Measurements from ENCODE around the gene KLHL40. TPM values are rescaled to one million over a fixed set of nuclear protein-coding genes. Genes with fewer than 3 reads are reported as not detected.

Gene KLHL40
- total and polyA plus RNA-seq, 9 of the 15 experiments (the other 6 are each of a cell fraction or from before 2014, with no cell fraction given) = not detected

DNA sequence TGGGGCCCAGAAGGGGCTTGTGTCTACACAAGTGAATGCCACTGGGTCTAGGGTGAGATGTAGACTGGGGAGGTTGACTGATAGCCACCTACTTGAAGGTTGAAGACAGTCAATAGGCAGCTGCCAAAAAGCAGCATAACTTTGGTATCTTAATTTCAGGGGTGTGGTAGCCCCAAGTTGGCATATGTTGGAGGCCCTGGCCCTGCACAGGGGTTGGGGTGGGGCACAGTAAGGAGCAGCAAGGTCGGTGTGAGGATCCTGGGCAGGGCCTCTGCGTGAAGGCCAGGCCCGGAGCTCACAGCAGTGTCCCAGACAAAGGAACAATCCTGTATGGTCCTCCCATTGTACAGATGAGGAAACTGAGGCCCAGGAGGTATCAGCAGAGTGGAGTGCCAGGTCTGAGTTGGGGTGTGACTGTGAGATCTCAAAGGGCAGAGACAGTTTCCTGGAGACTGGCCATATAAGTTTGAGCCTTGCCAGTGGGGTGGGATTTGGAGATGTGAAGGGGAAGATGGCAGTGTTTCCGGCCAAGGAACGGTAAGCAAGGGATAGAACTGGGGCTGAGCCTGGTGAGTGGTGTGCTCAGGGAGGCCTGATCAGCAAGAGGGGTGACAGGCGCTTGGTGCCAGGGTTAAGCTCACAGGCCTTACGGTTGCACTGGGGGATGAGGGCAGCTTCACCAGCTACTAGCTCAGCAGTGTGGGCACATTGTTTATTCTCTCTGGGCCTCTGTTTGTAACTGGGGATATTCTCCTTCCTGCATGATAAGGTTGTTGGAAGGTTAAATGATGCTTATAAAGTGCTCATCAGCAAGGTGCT is 1.7 kb downstream of the KLHL40 start (continued):
- no peak for TF ChIP-seq MYC (IDR thresholded peaks at IDR 0.05; ENCODE audit: low read depth, low read length)
- no peak for TF ChIP-seq MYC (CRISPR knock-in tag; IDR thresholded peaks at IDR 0.05; ENCODE audit: borderline replicate concordance, low read depth)
- TF ChIP-seq, protein P1, sequence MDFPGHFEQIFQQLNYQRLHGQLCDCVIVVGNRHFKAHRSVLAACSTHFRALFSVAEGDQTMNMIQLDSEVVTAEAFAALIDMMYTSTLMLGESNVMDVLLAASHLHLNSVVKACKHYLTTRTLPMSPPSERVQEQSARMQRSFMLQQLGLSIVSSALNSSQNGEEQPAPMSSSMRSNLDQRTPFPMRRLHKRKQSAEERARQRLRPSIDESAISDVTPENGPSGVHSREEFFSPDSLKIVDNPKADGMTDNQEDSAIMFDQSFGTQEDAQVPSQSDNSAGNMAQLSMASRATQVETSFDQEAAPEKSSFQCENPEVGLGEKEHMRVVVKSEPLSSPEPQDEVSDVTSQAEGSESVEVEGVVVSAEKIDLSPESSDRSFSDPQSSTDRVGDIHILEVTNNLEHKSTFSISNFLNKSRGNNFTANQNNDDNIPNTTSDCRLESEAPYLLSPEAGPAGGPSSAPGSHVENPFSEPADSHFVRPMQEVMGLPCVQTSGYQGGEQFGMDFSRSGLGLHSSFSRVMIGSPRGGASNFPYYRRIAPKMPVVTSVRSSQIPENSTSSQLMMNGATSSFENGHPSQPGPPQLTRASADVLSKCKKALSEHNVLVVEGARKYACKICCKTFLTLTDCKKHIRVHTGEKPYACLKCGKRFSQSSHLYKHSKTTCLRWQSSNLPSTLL (IDR thresholded peaks at IDR 0.05) = no peak
- TF ChIP-seq FUS (optimal IDR thresholded peaks at IDR 0.05; ENCODE audit: low read depth, low read length) = no peak
- no peak for TF ChIP-seq HEY1 (CRISPR knock-in tag; IDR thresholded peaks at IDR 0.05; ENCODE audit: borderline replicate concordance)
- peak in 1 of 2 experiments; percentile 53; a peak in 1 of 4 replicates for TF ChIP-seq KDM1A (IDR thresholded peaks at IDR 0.05)
- TF ChIP-seq HDAC3 (IDR thresholded peaks at IDR 0.05; ENCODE audit: borderline replicate concordance, partially characterized antibody) = no peak

DNA sequence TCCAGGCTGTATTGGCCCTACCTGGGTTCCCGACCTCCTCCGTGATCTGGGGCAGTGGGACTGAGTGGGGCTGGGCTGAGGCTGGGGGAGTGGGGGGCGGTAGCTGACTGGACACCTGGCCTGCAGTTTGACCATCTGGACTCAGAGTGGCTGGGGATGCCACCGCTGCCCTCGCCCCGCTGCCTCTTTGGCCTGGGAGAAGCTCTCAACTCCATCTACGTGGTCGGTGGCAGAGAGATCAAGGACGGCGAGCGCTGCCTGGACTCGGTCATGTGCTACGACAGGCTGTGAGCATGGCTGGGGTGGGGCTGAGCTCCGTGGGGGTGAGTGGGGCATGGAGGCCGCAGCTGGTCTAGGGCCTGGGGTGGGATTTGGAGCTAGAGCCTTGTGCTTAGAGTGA is 2.7 kb downstream of the KLHL40 start:
- no peak overlapping the region for H3K27ac ChIP-seq (ENCODE audit: extremely low read depth, low read depth, low read length)
- ATAC-seq (no peak), FAIRE-seq (no peak), DNase-seq (ENCODE audit: extremely low read depth in 1 of 4, low spot score in 3 of 4) (no peak)
- peaks cover 19% of the 10 kb centered on the region; the same call in 1 of the 2 replicates for H4K20me1 ChIP-seq (replicated peaks; ENCODE audit: control insufficient read depth, insufficient read depth, low read length)
- H3K4me3 ChIP-seq = no peak overlapping the region
- TF ChIP-seq RFX1 (IDR thresholded peaks at IDR 0.05) (no peak), LARP7 (IDR thresholded peaks at IDR 0.05) (no peak), RFX7 (CRISPR knock-in tag; IDR thresholded peaks at IDR 0.05) (no peak), TSC22D4 (tag; IDR thresholded peaks at IDR 0.05) (no peak), MEIS2 (IDR thresholded peaks at IDR 0.05; ENCODE audit: partially characterized antibody) (no peak), SMAD2 (IDR thresholded peaks at IDR 0.05; ENCODE audit: low read depth, low read length) (no peak), GATA2 (CRISPR knock-in tag; IDR thresholded peaks at IDR 0.05) (no peak), POU5F1 (IDR thresholded peaks at IDR 0.05; ENCODE audit: borderline replicate concordance, low read depth, low read length, partially characterized antibody) (no peak), SIRT6 (IDR thresholded peaks at IDR 0.05; ENCODE audit: low read depth, low read length) (no peak), SIN3A (IDR thresholded peaks at IDR 0.05; ENCODE audit: borderline replicate concordance in 2 of 2, control insufficient read depth in 1 of 2, low read depth in 2 of 2, low read length in 2 of 2) (no peak)
- ChIA-PET POLR2A (interaction anchor here (0.6 to 1.0 kb wide), 2 partner anchors 10 to 43 kb away, joined by 3 to 5 read pairs; no protein-coding TSS in a partner anchor), CTCF (ENCODE audit: low intra/inter-chr PET ratio) (no interaction called here)
- H3K4me2 ChIP-seq (ENCODE audit: insufficient read depth, low read length) = no peak overlapping the region
- peaks cover 5% of the 10 kb centered on the region for H3K9me1 ChIP-seq (ENCODE audit: control insufficient read depth, insufficient read depth, low read length)
- H3K36me3 ChIP-seq (ENCODE audit: control insufficient read depth, insufficient read depth, low read length) = no peaks in the 10 kb centered on the region
- in situ Hi-C loops (cut with MboI) = no loop called here
- WGBS (ENCODE audit: insufficient coverage, low coverage, missing lambda C conversion rate) = 4% methylated on average over 12 of the region's 15 CpGs
- BruUV-seq (replicated peaks) = no TSS peak
- H3K27me3 ChIP-seq (ENCODE audit: control insufficient read depth in 2 of 2, insufficient read depth in 2 of 2, low read length in 2 of 2) = peaks cover 32 to 81% of the 10 kb centered on the region in 2 experiments
- no peak overlapping the region for H2AFZ ChIP-seq (ENCODE audit: low read depth, low read length)
- intact Hi-C loops (cut with micrococcal nuclease) = no loop called here
- H3K4me1 ChIP-seq (replicated peaks in 1 of 2; ENCODE audit: control insufficient read depth in 2 of 2, insufficient read depth in 2 of 2, low read length in 2 of 2) = peaks cover 3 to 26% of the 10 kb centered on the region in 2 experiments; a peak in 3 of 5 replicates
- no peaks in the 10 kb centered on the region for H3K79me2 ChIP-seq (ENCODE audit: control insufficient read depth, insufficient read depth, low read length)
- peak overlapping the region in 1 of 2 experiments; percentile 50; a peak in 1 of 4 replicates for H3K9ac ChIP-seq (ENCODE audit: insufficient read depth in 1 of 2, low read depth in 2 of 2, low read length in 2 of 2)
- no peaks in the 10 kb centered on the region for H3K9me3 ChIP-seq (replicated peaks; ENCODE audit: control insufficient read depth, insufficient read depth, low read depth, low read length)
